K562 (cell line): ENCODE measurements around the gene SAE1. TPM values are rescaled to one million over a fixed set of nuclear protein-coding genes. Genes with fewer than 3 reads are reported as not detected.
A peak's percentile ranks its signal among the peaks of the same experiment; 100 is the strongest.

Experiments
- ATF6 ChIP-seq: sonication (generic); formaldehyde crosslinking; IDR thresholded peaks from 2 replicates; pipeline ENCODE4 v1.4.0; 2020; ENCODE audit warnings: mild to moderate bottlenecking, missing genetic modification reagents
- CBX3 ChIP-seq, 2 experiments: IDR thresholded peaks; 1 replicate in 1 of 2; 2 replicates in 1 of 2; pipeline ENCODE4 v1.6.1; 2012; ENCODE audit warnings: inconsistent platforms in 2 of 2, low read length in 2 of 2, borderline replicate concordance in 1 of 2, control low read depth in 1 of 2
- CHAMP1 ChIP-seq: fragments of 450-650 bp; IDR thresholded peaks from 2 replicates; pipeline ENCODE4 v1.6.1; 2016; ENCODE audit warnings: mild to moderate bottlenecking
- CXXC5 ChIP-seq: fragments of 250-450 bp; sonication (Bioruptor Pico); IDR thresholded peaks from 2 replicates; pipeline ENCODE4 v1.8.0; 2022; ENCODE audit warnings: inconsistent platforms, mild to moderate bottlenecking, moderate library complexity
- ELF4 ChIP-seq: fragments of 450-650 bp; formaldehyde crosslinking; IDR thresholded peaks from 2 replicates; pipeline ENCODE4 v1.4.0; 2022; ENCODE audit warnings: missing genetic modification characterization
- FIP1L1 ChIP-seq: fragments of 200-400 bp; formaldehyde crosslinking; IDR thresholded peaks from 2 replicates; pipeline ENCODE4 v1.6.1; 2018; ENCODE audit warnings: mild to moderate bottlenecking, low read depth, low read length; ENCODE audit not compliant: poor library complexity, severe bottlenecking
- HBP1 ChIP-seq: fragments of 450-650 bp; formaldehyde crosslinking; IDR thresholded peaks from 2 replicates; pipeline ENCODE4 v1.4.0; 2022; ENCODE audit warnings: missing genetic modification characterization
- OTX1 ChIP-seq: fragments of 450-650 bp; formaldehyde crosslinking; IDR thresholded peaks from 2 replicates; pipeline ENCODE4 v1.4.0; 2022; ENCODE audit warnings: mild to moderate bottlenecking
- PRPF4 ChIP-seq: fragments of 200-400 bp; formaldehyde crosslinking; IDR thresholded peaks from one replicate; pipeline ENCODE4 v1.6.1; 2017; ENCODE audit warnings: low read length, low read depth, mild to moderate bottlenecking; ENCODE audit not compliant: insufficient read depth, poor library complexity, severe bottlenecking
- RBM14 ChIP-seq: fragments of 200-400 bp; formaldehyde crosslinking; IDR thresholded peaks from 2 replicates; pipeline ENCODE4 v1.6.1; 2018; ENCODE audit warnings: low read depth, mild to moderate bottlenecking, low read length, moderate library complexity, borderline replicate concordance; ENCODE audit not compliant: insufficient read depth
- SIN3A ChIP-seq, 2 experiments: fragments of 150-350 bp in 1 of 2; IDR thresholded peaks; 2 replicates each; pipeline ENCODE4 v1.6.1; 2011 to 2016; ENCODE audit warnings: borderline replicate concordance in 2 of 2, low read depth in 2 of 2, low read length in 2 of 2, mild to moderate bottlenecking in 2 of 2, moderate library complexity in 2 of 2; ENCODE audit not compliant: control insufficient read depth in 1 of 2
- TRIM24 ChIP-seq, 2 experiments: fragments of 450-650 bp; IDR thresholded peaks; 2 replicates each; pipeline ENCODE4 v1.6.1; 2016
- ZBTB7A ChIP-seq: IDR thresholded peaks from 2 replicates; pipeline ENCODE4 v1.6.1; 2011; ENCODE audit warnings: low read depth, mild to moderate bottlenecking, low read length, moderate library complexity, borderline replicate concordance; ENCODE audit not compliant: control insufficient read depth
- ZNF384 ChIP-seq: IDR thresholded peaks from 2 replicates; pipeline ENCODE4 v1.6.1; 2012; ENCODE audit warnings: low read depth, low read length, improper control_type of control experiment
- ZNF444 ChIP-seq: fragments of 250-450 bp; sonication (Bioruptor Pico); IDR thresholded peaks from 2 replicates; pipeline ENCODE4 v1.4.0; 2020; ENCODE audit warnings: mild to moderate bottlenecking, moderate library complexity
- ZNF512 ChIP-seq: IDR thresholded peaks from 2 replicates; pipeline ENCODE4 v1.6.1; 2016; ENCODE audit warnings: missing genetic modification characterization, missing compliant biosample characterization
- polyA plus RNA-seq, 8 experiments: library from polyadenylated mRNA; depleted of rRNA in 4 of 8; stranded (reverse) in 5 of 8; unstranded in 3 of 8; fragments of >200 nt; fragmentation: Nextera tagmentation in 2 of 8; fragmentation: Illumina TruSeq in 1 of 8; extraction: Ambion mirVana in 2 of 8; extraction: Trizol in 1 of 8; gene quantifications; 2 replicates each; pipeline versions ENCODE4 v1.2.1 to v1.2.3, GENCODE V29; 2011 to 2014; ENCODE audit warnings: inconsistent platforms in 1 of 8, missing spikeins in 1 of 8
- total RNA-seq, 7 experiments: library from RNA; depleted of rRNA in 6 of 7; stranded (reverse); fragments of >200 nt in 6 of 7; fragmentation: Illumina TruSeq in 2 of 7; extraction: Trizol in 2 of 7; gene quantifications; 2 replicates each; pipeline versions ENCODE4 v1.2.1 to v1.2.3, GENCODE V29; 2011 to 2021; ENCODE audit warnings: low replicate concordance in 1 of 7

Gene SAE1
- total and polyA plus RNA-seq, 9 of the 15 experiments (the other 6 are each of a cell fraction or from before 2014, with no cell fraction given), result 82.8 to 299 (median 217) TPM

GRCh38 chr19:47227352-47228167 lies 96.9 kb downstream of the SAE1 start (continued):
- 0 out of 2 replicates have a peak, but pooled peaks have one; percentile 53 for TF ChIP-seq ATF6
- TF ChIP-seq SIN3A (IDR thresholded peaks at IDR 0.05; ENCODE audit: borderline replicate concordance in 2 of 2, control insufficient read depth in 1 of 2, low read depth in 2 of 2, low read length in 2 of 2), result peak; percentile 49 to 51; a peak in 2 of 4 replicates
- peak; percentile 14 for TF ChIP-seq HBP1 (CRISPR knock-in tag)
- 0 out of 2 replicates have a peak, but pooled peaks have one; percentile 43 for TF ChIP-seq ZNF444 (CRISPR knock-in tag)
- TF ChIP-seq PRPF4, result peak; percentile 84
- peak; percentile 82 for TF ChIP-seq ELF4
- no peak for TF ChIP-seq ZNF512 (tag)
- TF ChIP-seq ZBTB7A, result peak; percentile 93
- TF ChIP-seq CHAMP1, result no peak
- TF ChIP-seq CXXC5 (CRISPR knock-in tag), result peak; percentile 56
- TF ChIP-seq TRIM24 (IDR thresholded peaks at IDR 0.05), result peak; percentile 14 to 42; a peak in 2 of 4 replicates
- TF ChIP-seq RBM14, result 0 out of 2 replicates have a peak, but pooled peaks have one; percentile 37
- peak; percentile 11; the same call in 1 of the 2 replicates for TF ChIP-seq OTX1 (CRISPR knock-in tag)
- peak in 1 of 2 experiments; percentile 87; a peak in 1 of 3 replicates for TF ChIP-seq CBX3 (IDR thresholded peaks at IDR 0.05; ENCODE audit: borderline replicate concordance in 1 of 2, low read length in 2 of 2)
- TF ChIP-seq ZNF384, result no peak
- peak; percentile 18 for TF ChIP-seq FIP1L1
